ENCODE measurements around the gene LY6G6C. TPM values are rescaled to one million over a fixed set of nuclear protein-coding genes. Genes with fewer than 3 reads are reported as not detected.

The LY6G6C gene
- total and polyA plus RNA-seq, 5 experiments from 2014 or later, result not detected

GRCh38 chr6:31730631-31731086 lies 9.1 kb upstream of the LY6G6C start:
- ATAC-seq, result no peak
- peak overlapping the region in 9 of 10 donors; percentile 44 to 92 (median 89) for H3K27ac Mint-ChIP-seq
- POLR2A ChIA-PET, result interaction anchor here (0.5 to 4.3 kb wide), 12 partner anchors 8 to 235 kb away, joined by 3 to 24 read pairs (median 6); partner anchors contain the start of genes ABHD16A, BAG6, HSPA1A and HSPA1B
- H3K9me3 Mint-ChIP-seq, result no peaks in the 10 kb centered on the region
- H3K36me3 Mint-ChIP-seq, result peaks cover 0 to 30% (median 6%) of the 10 kb centered on the region in 3 donors
- DNase-seq, result no peak
- peak overlapping the region; percentile 94 to 98 (median 97) for H3K4me3 Mint-ChIP-seq
- peaks cover 31 to 77% (median 71%) of the 10 kb centered on the region in 4 donors for H3K4me1 Mint-ChIP-seq
- H3K27me3 Mint-ChIP-seq, result no peaks in the 10 kb centered on the region

GRCh38 chr6:31729979-31730630 lies 8.6 kb upstream of the LY6G6C start:
- DNase-seq, result peak; percentile 53 to 80 (median 69)
- Mint-ChIP-seq H3K27me3 (no peaks in the 10 kb centered on the region), H3K9me3 (no peaks in the 10 kb centered on the region), H3K4me1 (peaks cover 26 to 74% (median 69%) of the 10 kb centered on the region in 4 donors), H3K36me3 (peaks cover 0 to 30% (median 6%) of the 10 kb centered on the region in 3 donors), H3K27ac (peak overlapping the region; percentile 44 to 92 (median 88)), H3K4me3 (peak overlapping the region; percentile 94 to 98 (median 97))
- peak; percentile 67 to 68 for ATAC-seq
- POLR2A ChIA-PET, result interaction anchor here (0.5 to 4.3 kb wide), 18 partner anchors 9 to 236 kb away, joined by 3 to 24 read pairs (median 5); partner anchors contain the start of genes ABHD16A, BAG6, GPANK1 and HSPA1A

GRCh38 chr6:31729515-31729978 lies 8.0 kb upstream of the LY6G6C start:
- POLR2A ChIA-PET, result interaction anchor here (0.8 to 4.3 kb wide), 17 partner anchors 9 to 243 kb away, joined by 3 to 24 read pairs (median 5); partner anchors contain the start of genes ABHD16A, BAG6, DXO and GPANK1
- peak overlapping the region; percentile 65 to 94 (median 88) for H3K27ac Mint-ChIP-seq
- DNase-seq (peak; percentile 61 to 88 (median 77)), ATAC-seq (peak; percentile 73 to 81)
- no peaks in the 10 kb centered on the region for H3K27me3 Mint-ChIP-seq
- H3K4me3 Mint-ChIP-seq, result peak overlapping the region; percentile 94 to 98 (median 97)
- H3K36me3 Mint-ChIP-seq, result peaks cover 0 to 30% (median 6%) of the 10 kb centered on the region in 3 donors
- no peaks in the 10 kb centered on the region for H3K9me3 Mint-ChIP-seq
- peaks cover 22 to 69% (median 64%) of the 10 kb centered on the region in 4 donors for H3K4me1 Mint-ChIP-seq

GRCh38 chr6:31728767-31729514 lies 7.4 kb upstream of the LY6G6C start, which contains the start of gene DDAH2:
Gene DDAH2, minus strand, starts transcription at chr6:31729299. Its CDS starts 138 bp downstream, at chr6:31729161.
- H3K36me3 Mint-ChIP-seq, result peaks cover 0 to 30% (median 6%) of the 10 kb centered on the region in 3 donors
- no peaks in the 10 kb centered on the region for H3K9me3 Mint-ChIP-seq
- peak within 1 kb of the TSS; percentile 65 to 94 (median 90) for H3K27ac Mint-ChIP-seq
- H3K27me3 Mint-ChIP-seq, result no peaks in the 10 kb centered on the region
- H3K4me3 Mint-ChIP-seq, result peak within 1 kb of the TSS; percentile 94 to 98 (median 97)
- peaks cover 23 to 67% (median 64%) of the 10 kb centered on the region in 4 donors for H3K4me1 Mint-ChIP-seq
- DNase-seq (no peak), ATAC-seq (peak; percentile 5 to 25)
- POLR2A ChIA-PET, result interaction anchor here (0.8 to 4.3 kb wide), 18 partner anchors 10 to 243 kb away, joined by 3 to 24 read pairs (median 6); partner anchors contain the start of genes ABHD16A, DXO, GPANK1 and HSPA1B

GRCh38 chr6:31727717-31728671 lies 6.4 kb upstream of the LY6G6C start:
- H3K9me3 Mint-ChIP-seq, result no peaks in the 10 kb centered on the region
- H3K27ac Mint-ChIP-seq, result peak overlapping the region in 7 of 10 donors; percentile 12 to 88 (median 72)
- no peak for DNase-seq
- no peaks in the 10 kb centered on the region for H3K27me3 Mint-ChIP-seq
- ATAC-seq, result no peak
- H3K36me3 Mint-ChIP-seq, result peaks cover 0 to 21% (median 5%) of the 10 kb centered on the region in 3 donors
- POLR2A ChIA-PET, result interaction anchor here (0.6 to 4.3 kb wide), 9 partner anchors 11 to 1582 kb away, joined by 3 to 24 read pairs (median 7); partner anchors contain the start of genes ABHD16A, HSPA1B, LSM2 and MSH5
- peak overlapping the region; percentile 44 to 97 (median 67) for H3K4me3 Mint-ChIP-seq
- peaks cover 21 to 68% (median 62%) of the 10 kb centered on the region in 4 donors for H3K4me1 Mint-ChIP-seq

- peak overlapping the region in 7 of 10 donors; percentile 12 to 88 (median 72) for H3K27ac Mint-ChIP-seq
- no peaks in the 10 kb centered on the region for H3K27me3 Mint-ChIP-seq
- H3K4me3 Mint-ChIP-seq, result peak overlapping the region; percentile 4 to 83 (median 52)
- H3K36me3 Mint-ChIP-seq, result peaks cover 0 to 14% (median 3%) of the 10 kb centered on the region in 3 donors
- no peaks in the 10 kb centered on the region for H3K9me3 Mint-ChIP-seq
- H3K4me1 Mint-ChIP-seq, result peaks cover 21 to 69% (median 62%) of the 10 kb centered on the region in 4 donors
- POLR2A ChIA-PET, result interaction anchor here (0.5 to 4.3 kb wide), 6 partner anchors 12 to 103 kb away, joined by 3 to 24 read pairs (median 6); partner anchors contain the start of genes ABHD16A, LSM2 and MSH5
- peak in 1 of 2 donors; percentile 18 for ATAC-seq
- peak in 1 of 10 donors; percentile 43 for DNase-seq
Observed at GRCh38 chr6:31727034-31727716, 5.6 kb upstream of the LY6G6C start.

GRCh38 chr6:31725502-31726350 lies 4.2 kb upstream of the LY6G6C start:
- H3K27ac Mint-ChIP-seq, result peak overlapping the region in 5 of 10 donors; percentile 3 to 87 (median 57)
- H3K27me3 Mint-ChIP-seq, result no peaks in the 10 kb centered on the region
- ATAC-seq, result no peak
- POLR2A ChIA-PET, result interaction anchor here (1.1 to 2.7 kb wide), 3 partner anchors 13 to 70 kb away, joined by 3 to 9 read pairs (median 4); partner anchors contain the start of genes ABHD16A and VARS1
- peak overlapping the region in 1 of 10 donors; percentile 1 for H3K4me3 Mint-ChIP-seq
- no peaks in the 10 kb centered on the region for H3K9me3 Mint-ChIP-seq
- peaks cover 0 to 3% (median 0%) of the 10 kb centered on the region in 3 donors for H3K36me3 Mint-ChIP-seq
- peaks cover 21 to 65% (median 58%) of the 10 kb centered on the region in 4 donors for H3K4me1 Mint-ChIP-seq
- DNase-seq, result no peak

- POLR2A ChIA-PET, result interaction anchor here (1.2 to 2.1 kb wide), 3 partner anchors 12 to 21 kb away, joined by 3 to 7 read pairs (median 4); partner anchors contain the start of gene ABHD16A
- peak overlapping the region in 6 of 10 donors; percentile 35 to 60 (median 48) for H3K4me3 Mint-ChIP-seq
- H3K4me1 Mint-ChIP-seq, result peaks cover 18 to 50% (median 47%) of the 10 kb centered on the region in 4 donors
Observed at GRCh38 chr6:31723980-31724691, 2.6 kb upstream of the LY6G6C start.

GRCh38 chr6:31723245-31723979 lies 1.9 kb upstream of the LY6G6C start, which contains the start of gene MPIG6B:
Gene MPIG6B, plus strand, starts transcription at chr6:31723373. Its CDS starts 11 bp downstream, at chr6:31723384.
- H3K4me3 Mint-ChIP-seq, result peak within 1 kb of the TSS in 8 of 10 donors; percentile 47 to 73 (median 52)
- no peaks in the 10 kb centered on the region for H3K36me3 Mint-ChIP-seq
- DNase-seq (peak in 1 of 10 donors; percentile 30), ATAC-seq (peak; percentile 66 to 67)
- H3K4me1 Mint-ChIP-seq, result peaks cover 18 to 43% (median 40%) of the 10 kb centered on the region in 4 donors
- POLR2A ChIA-PET, result interaction anchor here (0.6 to 2.1 kb wide), 8 partner anchors 8 to 220 kb away, joined by 3 to 7 read pairs (median 4); partner anchors contain the start of genes ABHD16A and LY6G6D
- no peaks in the 10 kb centered on the region for H3K9me3 Mint-ChIP-seq
- H3K27ac Mint-ChIP-seq, result peak within 1 kb of the TSS in 9 of 10 donors; percentile 40 to 92 (median 68)
- H3K27me3 Mint-ChIP-seq, result no peaks in the 10 kb centered on the region

More at GRCh38 chr6:31723980-31724691, 2.6 kb upstream of the LY6G6C start:
- Mint-ChIP-seq H3K27ac (peak overlapping the region in 6 of 10 donors; percentile 14 to 86 (median 44)), H3K36me3 (no peaks in the 10 kb centered on the region), H3K27me3 (no peaks in the 10 kb centered on the region), H3K9me3 (no peaks in the 10 kb centered on the region)
- ATAC-seq (no peak), DNase-seq (no peak)

Measured in naive thymus-derived CD8-positive, alpha-beta T cell (primary cell).